ENCODE data around the gene EFCAB7. TPM values are rescaled to one million over a fixed set of nuclear protein-coding genes. Genes with fewer than 3 reads are reported as not detected.

EFCAB7 gene
- polyA plus RNA-seq, 3 donors from 2014 or later: 2.3 to 5.8 (median 3.7) TPM

DNA sequence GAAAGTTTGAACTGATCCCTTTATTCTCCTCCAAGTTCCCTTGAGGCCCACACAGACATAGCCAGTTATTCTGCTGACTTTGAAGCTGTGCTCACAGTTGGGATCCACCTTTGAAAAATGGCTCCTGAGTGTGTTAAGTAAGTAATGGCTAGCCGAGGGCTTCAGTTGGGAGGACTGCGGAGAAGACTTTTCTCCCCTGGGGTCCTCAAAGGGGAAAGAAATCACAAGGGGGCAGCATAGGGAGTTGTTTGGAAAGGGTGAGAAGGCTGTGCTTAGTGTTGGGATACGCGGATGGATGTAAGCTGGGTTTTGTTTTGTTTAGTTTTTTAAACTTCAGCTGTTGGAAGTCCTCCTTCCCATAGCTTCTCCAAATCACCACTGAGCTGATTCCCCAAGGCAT is 78.1 kb downstream of the EFCAB7 start:
- Mint-ChIP-seq H3K4me1 (peaks cover 10 to 38% of the 10 kb centered on the region in 2 donors), H3K36me3 (peaks cover 3 to 4% (median 4%) of the 10 kb centered on the region in 3 donors), H3K27ac (peak overlapping the region in 1 of 6 donors; percentile 31), H3K4me3 (no peak overlapping the region), H3K27me3 (ENCODE audit: low read depth in 3 of 3) (peaks cover 0 to 2% (median 0%) of the 10 kb centered on the region in 3 donors), H3K9me3 (no peaks in the 10 kb centered on the region)
- no peak for DNase-seq

DNA sequence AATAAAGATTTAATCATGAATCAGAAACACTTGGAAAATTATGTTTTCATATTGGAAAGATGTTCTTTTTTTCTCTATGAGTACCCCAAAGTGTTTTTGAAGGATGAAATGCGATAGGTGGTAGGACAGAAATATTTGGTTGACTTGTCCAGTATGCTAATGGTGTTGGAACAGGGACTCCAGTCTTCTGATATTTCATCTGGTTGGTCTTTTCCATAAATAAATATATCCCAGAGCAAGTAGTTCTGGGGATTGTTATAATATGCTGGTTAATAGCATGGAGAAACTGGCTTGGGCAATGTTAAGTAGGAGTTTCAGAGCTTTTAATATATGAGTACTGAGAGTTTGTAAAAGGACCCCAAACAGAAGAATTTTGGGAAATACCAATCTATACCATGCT is 78.6 kb downstream of the EFCAB7 start:
- H3K36me3 Mint-ChIP-seq: peaks cover 3 to 4% (median 4%) of the 10 kb centered on the region in 3 donors
- H3K27me3 Mint-ChIP-seq (ENCODE audit: low read depth in 3 of 3): peaks cover 0 to 2% (median 0%) of the 10 kb centered on the region in 3 donors
- peaks cover 9 to 34% of the 10 kb centered on the region in 2 donors for H3K4me1 Mint-ChIP-seq
- DNase-seq: no peak
- H3K27ac Mint-ChIP-seq: no peak overlapping the region
- no peaks in the 10 kb centered on the region for H3K9me3 Mint-ChIP-seq
- H3K4me3 Mint-ChIP-seq: no peak overlapping the region

DNA sequence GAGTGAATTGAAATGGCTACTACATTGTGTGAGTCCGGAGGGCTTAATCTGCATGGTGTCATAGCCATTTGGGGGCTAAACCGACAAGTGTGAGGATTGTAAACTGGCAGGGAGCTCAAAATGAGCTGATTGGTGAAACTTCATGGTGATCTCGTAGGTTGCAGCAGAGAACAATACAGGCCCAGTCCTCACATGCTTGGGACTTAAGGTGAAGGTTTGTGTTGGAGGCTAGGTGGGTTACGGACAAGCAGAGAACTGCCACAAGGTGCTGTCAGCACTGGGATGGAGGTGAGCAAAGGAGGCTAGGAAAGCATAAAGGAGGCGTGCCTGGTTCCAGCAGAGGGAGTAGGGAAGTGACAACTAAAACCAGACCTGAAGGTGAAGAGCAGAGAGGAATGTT is 79.3 kb downstream of the EFCAB7 start:
- Mint-ChIP-seq H3K4me3 (no peak overlapping the region), H3K27ac (no peak overlapping the region), H3K4me1 (peaks cover 9 to 30% of the 10 kb centered on the region in 2 donors), H3K27me3 (ENCODE audit: low read depth in 3 of 3) (peaks cover 0 to 2% (median 0%) of the 10 kb centered on the region in 3 donors), H3K36me3 (peaks cover 3 to 4% (median 4%) of the 10 kb centered on the region in 3 donors), H3K9me3 (no peaks in the 10 kb centered on the region)
- DNase-seq: no peak

DNA sequence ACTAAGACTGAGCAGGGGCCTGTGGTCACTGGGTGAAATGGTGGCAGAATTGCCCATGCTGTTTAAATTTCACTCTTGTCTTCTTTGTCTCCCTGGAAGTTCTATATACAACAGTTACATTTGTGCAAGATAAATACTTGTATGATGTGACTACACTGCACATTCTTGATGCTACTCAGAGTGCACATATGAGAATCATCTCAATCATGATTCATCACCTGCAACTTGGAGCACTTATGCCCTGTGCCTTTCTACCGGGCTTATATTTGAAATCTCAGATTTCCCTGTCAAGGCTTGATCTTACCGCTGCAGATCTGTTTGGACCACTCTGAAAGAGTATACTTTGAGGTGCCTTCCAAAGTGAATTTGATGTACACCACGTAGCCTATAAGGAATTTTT is 80.5 kb downstream of the EFCAB7 start:
- no peak overlapping the region for H3K27ac Mint-ChIP-seq
- peaks cover 3 to 4% (median 4%) of the 10 kb centered on the region in 3 donors for H3K36me3 Mint-ChIP-seq
- H3K4me3 Mint-ChIP-seq: no peak overlapping the region
- peaks cover 0 to 2% (median 0%) of the 10 kb centered on the region in 3 donors for H3K27me3 Mint-ChIP-seq (ENCODE audit: low read depth in 3 of 3)
- no peak for DNase-seq
- peaks cover 11 to 40% of the 10 kb centered on the region in 2 donors for H3K4me1 Mint-ChIP-seq
- no peaks in the 10 kb centered on the region for H3K9me3 Mint-ChIP-seq

DNA sequence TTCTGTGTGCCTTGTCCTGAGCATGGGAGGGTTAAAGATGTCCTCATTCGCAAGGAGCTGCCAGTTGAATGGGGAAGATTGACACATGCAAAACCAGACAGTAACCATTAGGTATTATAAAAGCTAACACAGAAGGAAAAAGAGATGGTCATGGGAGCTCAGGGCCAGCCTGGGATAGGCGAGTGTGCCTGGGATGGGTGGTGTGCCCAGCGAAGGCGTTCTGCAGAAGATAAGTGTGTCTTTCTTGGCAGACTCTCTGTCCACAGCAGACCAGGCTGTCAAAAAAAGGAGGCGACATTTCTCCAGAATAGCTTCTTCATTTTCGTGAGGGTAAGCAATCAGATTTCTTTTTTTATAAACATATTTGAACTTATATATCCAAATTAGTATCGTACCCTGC is 84.0 kb downstream of the EFCAB7 start:
- H3K9me3 Mint-ChIP-seq: no peaks in the 10 kb centered on the region
- H3K27me3 Mint-ChIP-seq (ENCODE audit: low read depth in 3 of 3): peaks cover 0 to 2% (median 0%) of the 10 kb centered on the region in 3 donors
- H3K36me3 Mint-ChIP-seq: peaks cover 0 to 3% (median 0%) of the 10 kb centered on the region in 3 donors
- no peak for DNase-seq
- no peak overlapping the region for H3K4me3 Mint-ChIP-seq
- no peak overlapping the region for H3K27ac Mint-ChIP-seq
- H3K4me1 Mint-ChIP-seq: peaks cover 11 to 51% of the 10 kb centered on the region in 2 donors

DNA sequence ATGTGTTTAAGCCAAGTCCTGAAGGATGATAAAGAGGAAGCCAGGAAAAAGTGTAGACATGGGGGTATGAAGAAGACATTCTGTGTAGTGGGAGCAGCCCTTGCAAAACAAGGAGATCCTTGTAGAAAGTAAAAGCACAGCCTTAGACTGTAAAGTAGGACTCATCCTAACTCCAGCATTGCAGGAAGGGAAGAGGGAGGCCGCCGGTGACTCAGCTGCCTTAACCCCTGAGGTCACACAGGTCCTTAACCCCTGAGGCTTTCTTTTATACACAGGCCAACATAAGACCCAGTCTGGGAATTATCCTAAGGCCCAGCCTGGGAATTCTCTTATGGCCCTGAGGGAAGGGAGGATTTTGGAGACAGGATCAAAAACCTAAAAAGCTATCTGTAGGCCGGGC is 87.9 kb downstream of the EFCAB7 start:
- no peak for DNase-seq
- peaks cover 0 to 2% (median 0%) of the 10 kb centered on the region in 3 donors for H3K27me3 Mint-ChIP-seq (ENCODE audit: low read depth in 3 of 3)
- H3K27ac Mint-ChIP-seq: no peak overlapping the region
- no peaks in the 10 kb centered on the region for H3K36me3 Mint-ChIP-seq
- H3K9me3 Mint-ChIP-seq: no peaks in the 10 kb centered on the region
- no peak overlapping the region for H3K4me3 Mint-ChIP-seq
- H3K4me1 Mint-ChIP-seq: peaks cover 7 to 33% of the 10 kb centered on the region in 2 donors

DNA sequence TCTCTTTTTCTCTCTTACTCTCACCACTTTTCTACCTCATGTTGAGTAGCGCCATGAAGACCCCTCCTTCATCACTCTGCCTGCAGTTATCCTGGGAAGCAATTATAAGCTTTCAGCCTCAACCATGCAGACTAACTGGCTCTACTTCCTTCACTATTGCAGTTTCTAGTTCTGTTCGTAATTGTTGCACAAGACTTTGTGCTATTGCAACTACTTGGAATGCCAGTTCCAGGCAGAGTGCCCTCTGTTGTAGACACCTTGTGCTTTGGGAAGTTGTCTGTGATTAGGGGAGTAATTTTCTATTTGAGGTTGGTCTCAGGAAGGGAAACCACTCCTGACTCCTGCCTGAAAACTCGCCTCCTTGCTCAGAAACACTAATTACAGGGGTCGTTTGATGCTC is 89.2 kb downstream of the EFCAB7 start:
- no peak overlapping the region for H3K4me3 Mint-ChIP-seq
- H3K36me3 Mint-ChIP-seq: no peaks in the 10 kb centered on the region
- no peak overlapping the region for H3K27ac Mint-ChIP-seq
- no peaks in the 10 kb centered on the region for H3K27me3 Mint-ChIP-seq (ENCODE audit: low read depth in 3 of 3)
- peaks cover 7 to 34% of the 10 kb centered on the region in 2 donors for H3K4me1 Mint-ChIP-seq
- DNase-seq: no peak
- H3K9me3 Mint-ChIP-seq: no peaks in the 10 kb centered on the region

DNA sequence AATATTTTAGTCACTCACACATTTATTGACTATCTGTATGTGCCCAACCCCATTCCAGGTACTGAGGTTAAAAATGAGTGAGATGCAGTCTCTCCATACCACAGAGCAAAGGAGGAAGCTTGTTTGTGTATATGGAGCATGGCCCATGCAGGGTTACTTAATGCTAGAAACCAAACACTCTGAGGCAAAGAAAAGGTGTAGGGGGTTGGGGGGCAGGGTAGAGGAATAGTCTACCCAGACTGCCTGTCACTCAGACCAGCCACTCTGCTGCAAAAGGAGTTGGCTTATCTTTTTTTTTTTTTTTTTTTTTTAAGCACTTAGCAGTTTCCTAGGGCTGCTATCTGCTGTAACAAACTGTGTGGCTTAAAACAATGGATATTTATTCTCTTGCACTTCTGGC is 89.6 kb downstream of the EFCAB7 start:
- Mint-ChIP-seq H3K4me3 (no peak overlapping the region), H3K27ac (peak overlapping the region in 1 of 6 donors; percentile 48), H3K9me3 (no peaks in the 10 kb centered on the region), H3K27me3 (ENCODE audit: low read depth in 3 of 3) (no peaks in the 10 kb centered on the region), H3K4me1 (peaks cover 7 to 36% of the 10 kb centered on the region in 2 donors), H3K36me3 (no peaks in the 10 kb centered on the region)
- DNase-seq: no peak

DNA sequence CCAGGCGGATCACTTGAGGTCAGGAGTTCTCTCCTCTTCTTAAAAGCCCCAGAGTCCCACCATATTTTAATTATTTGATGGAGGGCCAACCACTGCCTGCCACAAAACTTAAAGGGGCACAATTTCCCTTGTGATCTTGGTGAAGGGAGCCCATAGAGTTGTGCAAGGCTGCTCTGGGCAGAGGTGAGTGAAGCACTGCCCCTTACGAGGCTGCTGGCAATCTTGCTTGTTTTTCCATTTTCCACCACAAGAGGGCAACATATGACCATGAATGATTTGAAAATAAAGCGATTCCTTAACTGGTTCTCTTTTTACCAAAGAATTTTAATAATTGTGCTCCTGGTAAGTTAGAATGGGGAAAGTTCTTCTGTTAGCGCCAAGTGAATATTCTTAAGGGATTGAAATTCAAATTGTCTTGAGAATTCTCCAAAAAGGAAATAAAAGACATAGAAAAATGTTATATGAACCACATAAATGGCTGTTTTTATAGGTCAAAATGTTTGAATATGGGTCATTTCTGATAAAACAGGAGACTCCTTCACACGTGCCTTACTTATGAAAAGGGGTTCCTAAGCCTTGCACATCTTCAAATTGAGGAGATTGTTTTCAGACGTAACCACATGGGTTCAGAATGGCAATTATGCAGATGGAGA is 92.6 kb downstream of the EFCAB7 start:
- H3K27ac Mint-ChIP-seq: no peak overlapping the region
- no peaks in the 10 kb centered on the region for H3K9me3 Mint-ChIP-seq
- peak; percentile 59 to 64 (median 60) for DNase-seq
- no peaks in the 10 kb centered on the region for H3K27me3 Mint-ChIP-seq (ENCODE audit: low read depth in 3 of 3)
- H3K36me3 Mint-ChIP-seq: peaks cover 0 to 5% (median 0%) of the 10 kb centered on the region in 3 donors
- peaks cover 2 to 11% of the 10 kb centered on the region in 2 donors for H3K4me1 Mint-ChIP-seq
- no peak overlapping the region for H3K4me3 Mint-ChIP-seq

DNA sequence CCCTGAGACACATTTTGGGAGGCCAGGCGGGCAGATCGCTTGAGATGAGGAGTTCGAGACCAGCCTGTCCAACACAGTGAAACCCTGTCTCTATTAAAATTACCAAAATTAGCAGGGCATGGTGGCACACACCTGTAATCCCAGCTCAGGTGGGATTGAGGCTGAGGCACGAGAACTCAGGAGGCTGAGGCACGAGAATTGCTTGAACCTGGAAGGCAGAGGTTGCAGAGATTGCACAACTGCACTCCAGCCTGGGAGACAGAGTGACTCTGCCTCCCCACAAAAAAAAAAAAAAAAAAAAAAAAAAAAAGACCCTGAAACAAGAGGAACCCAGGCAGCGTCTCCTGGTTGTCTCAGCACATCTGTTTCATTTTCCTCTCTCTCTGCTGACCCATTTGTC is 94.1 kb downstream of the EFCAB7 start:
- H3K9me3 Mint-ChIP-seq: no peaks in the 10 kb centered on the region
- H3K4me1 Mint-ChIP-seq: peaks cover 2 to 9% of the 10 kb centered on the region in 2 donors
- H3K36me3 Mint-ChIP-seq: peaks cover 0 to 5% (median 0%) of the 10 kb centered on the region in 3 donors
- H3K27me3 Mint-ChIP-seq (ENCODE audit: low read depth in 3 of 3): no peaks in the 10 kb centered on the region
- no peak overlapping the region for H3K27ac Mint-ChIP-seq
- DNase-seq: no peak
- H3K4me3 Mint-ChIP-seq: no peak overlapping the region

DNA sequence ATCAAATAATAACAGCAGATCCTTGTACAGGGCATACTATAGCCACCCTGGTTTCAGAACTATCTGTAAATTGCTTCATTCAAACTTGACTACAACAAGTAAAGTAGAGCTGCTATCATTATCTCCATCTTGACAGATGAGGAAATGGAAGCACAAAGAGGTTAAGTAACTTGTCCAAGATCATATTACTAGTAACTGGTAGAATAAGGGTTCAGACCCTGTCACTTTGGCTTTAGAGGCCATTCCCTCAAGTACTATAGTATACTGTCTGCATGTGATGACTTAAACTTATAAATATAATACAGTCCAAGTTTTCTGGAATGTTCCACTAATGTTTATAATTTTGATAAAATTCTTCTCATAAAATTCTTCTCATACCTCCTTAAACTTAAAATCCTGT is 94.7 kb downstream of the EFCAB7 start:
- peaks cover 2 to 9% of the 10 kb centered on the region in 2 donors for H3K4me1 Mint-ChIP-seq
- H3K4me3 Mint-ChIP-seq: no peak overlapping the region
- no peak overlapping the region for H3K27ac Mint-ChIP-seq
- no peak for DNase-seq
- no peaks in the 10 kb centered on the region for H3K27me3 Mint-ChIP-seq (ENCODE audit: low read depth in 3 of 3)
- H3K9me3 Mint-ChIP-seq: no peaks in the 10 kb centered on the region
- H3K36me3 Mint-ChIP-seq: peaks cover 0 to 5% (median 0%) of the 10 kb centered on the region in 3 donors

DNA sequence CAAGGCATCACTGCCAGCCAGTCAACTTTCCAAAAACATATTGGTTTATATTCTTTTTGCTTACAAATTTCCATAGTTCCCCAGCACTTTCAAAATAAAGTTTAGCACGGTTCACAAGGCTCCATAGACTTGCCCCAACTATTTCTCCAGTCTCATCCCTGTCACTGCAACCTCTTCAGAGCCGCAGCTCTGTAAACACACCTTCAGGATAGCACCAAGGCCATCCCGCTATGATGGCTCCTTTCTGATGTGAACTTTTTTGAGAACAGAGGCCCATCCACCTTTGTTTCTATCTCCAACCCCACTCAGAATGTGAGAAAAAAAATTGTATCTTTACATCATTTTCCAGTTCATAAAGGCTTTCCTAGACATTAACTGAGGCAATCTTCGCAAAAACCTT is 96.2 kb downstream of the EFCAB7 start:
- Mint-ChIP-seq H3K4me1 (peaks cover 2 to 14% of the 10 kb centered on the region in 2 donors), H3K4me3 (no peak overlapping the region), H3K27ac (peak overlapping the region in 1 of 6 donors; percentile 12), H3K36me3 (peaks cover 0 to 7% (median 4%) of the 10 kb centered on the region in 3 donors), H3K27me3 (ENCODE audit: low read depth in 3 of 3) (no peaks in the 10 kb centered on the region), H3K9me3 (no peaks in the 10 kb centered on the region)
- no peak for DNase-seq

DNA sequence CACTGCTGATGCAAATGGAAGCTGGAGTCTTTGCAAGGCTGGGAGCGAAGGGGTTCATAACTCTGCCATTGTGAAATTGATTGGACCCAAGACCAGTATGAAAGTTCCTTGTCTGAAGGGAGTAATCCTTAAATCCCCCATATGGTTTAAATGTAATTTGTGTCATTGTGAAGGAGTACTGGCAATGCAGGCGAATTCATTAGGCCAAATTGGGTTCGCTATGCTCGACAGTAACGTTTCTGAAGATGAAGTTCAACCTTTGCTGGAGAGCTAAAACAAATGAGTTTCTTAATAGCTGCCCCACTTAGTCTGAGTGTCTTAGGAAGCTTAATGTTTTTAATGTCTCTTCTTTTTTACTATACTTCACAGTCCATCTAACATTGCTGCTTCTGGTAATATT is 97.3 kb downstream of the EFCAB7 start:
- no peaks in the 10 kb centered on the region for H3K27me3 Mint-ChIP-seq (ENCODE audit: low read depth in 3 of 3)
- peaks cover 0 to 7% (median 4%) of the 10 kb centered on the region in 3 donors for H3K36me3 Mint-ChIP-seq
- H3K4me1 Mint-ChIP-seq: peaks cover 6 to 17% of the 10 kb centered on the region in 2 donors
- no peak for DNase-seq
- H3K27ac Mint-ChIP-seq: no peak overlapping the region
- no peaks in the 10 kb centered on the region for H3K9me3 Mint-ChIP-seq
- H3K4me3 Mint-ChIP-seq: no peak overlapping the region

DNA sequence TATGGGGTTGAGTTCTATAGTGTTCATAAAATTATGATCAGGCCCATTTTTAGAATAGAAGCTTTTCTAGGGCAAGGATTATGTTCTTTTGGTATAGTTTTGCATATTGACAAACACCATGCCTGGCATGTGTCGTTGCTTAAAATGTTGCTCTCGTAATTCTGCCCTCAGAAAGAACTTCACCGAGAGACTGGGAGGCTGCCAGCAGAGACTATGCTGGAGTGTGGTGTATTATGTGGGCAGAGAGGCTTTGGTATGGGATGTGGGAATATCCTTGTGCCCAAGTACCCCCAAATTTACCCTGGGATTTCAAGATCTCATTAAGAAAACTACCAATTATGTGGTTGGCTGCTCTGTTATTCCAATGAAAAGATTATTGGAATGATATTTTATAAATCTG is 97.8 kb downstream of the EFCAB7 start:
- peaks cover 0 to 7% (median 4%) of the 10 kb centered on the region in 3 donors for H3K36me3 Mint-ChIP-seq
- no peak overlapping the region for H3K4me3 Mint-ChIP-seq
- H3K27me3 Mint-ChIP-seq (ENCODE audit: low read depth in 3 of 3): no peaks in the 10 kb centered on the region
- H3K27ac Mint-ChIP-seq: no peak overlapping the region
- H3K9me3 Mint-ChIP-seq: no peaks in the 10 kb centered on the region
- no peak for DNase-seq
- H3K4me1 Mint-ChIP-seq: peaks cover 8 to 21% of the 10 kb centered on the region in 2 donors

DNA sequence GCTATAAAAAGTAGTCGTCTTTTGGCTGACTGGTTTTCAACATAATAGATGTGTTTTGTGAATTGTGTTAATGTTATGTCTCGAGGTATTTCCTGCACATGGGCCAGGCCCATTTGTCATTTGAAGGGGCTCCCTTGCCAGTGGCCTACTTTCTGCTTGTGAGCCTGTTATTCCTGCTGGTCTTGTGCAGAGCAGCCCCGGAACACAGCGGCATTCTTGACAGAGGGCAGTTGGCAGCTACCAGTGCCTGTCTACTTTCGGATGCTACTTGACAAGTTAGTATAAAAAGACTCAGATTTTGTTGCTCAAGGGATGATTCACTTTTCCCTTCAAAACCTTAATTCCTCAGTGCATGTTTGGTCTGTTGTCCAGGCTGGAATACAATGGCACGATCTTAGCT is 98.4 kb downstream of the EFCAB7 start:
- DNase-seq: no peak
- no peak overlapping the region for H3K27ac Mint-ChIP-seq
- H3K36me3 Mint-ChIP-seq: peaks cover 0 to 7% (median 4%) of the 10 kb centered on the region in 3 donors
- H3K4me3 Mint-ChIP-seq: no peak overlapping the region
- H3K27me3 Mint-ChIP-seq (ENCODE audit: low read depth in 3 of 3): no peaks in the 10 kb centered on the region
- no peaks in the 10 kb centered on the region for H3K9me3 Mint-ChIP-seq
- H3K4me1 Mint-ChIP-seq: peaks cover 10 to 28% of the 10 kb centered on the region in 2 donors
